ENCODE measurements around the gene TP53BP2.

GRCh38 chr1:223742856-223743517 lies 102.8 kb downstream of the TP53BP2 start:
- TF ChIP-seq CTCF (IDR thresholded peaks at IDR 0.05; ENCODE audit: low read depth, low read length) (no peak), POLR2A (IDR thresholded peaks at IDR 0.05; ENCODE audit: extremely low read depth, insufficient read length) (no peak), MAX (IDR thresholded peaks at IDR 0.05; ENCODE audit: low read depth, low read length) (no peak), MYC (IDR thresholded peaks at IDR 0.05; ENCODE audit: low read depth, low read length) (no peak)
